ENCODE results near the gene ONECUT3. TPM values are rescaled to one million over a fixed set of nuclear protein-coding genes. Genes with fewer than 3 reads are reported as not detected.

Gene ONECUT3
- total and polyA plus RNA-seq, 10 of the 15 experiments (the other 5 are each of a cell fraction or from before 2014, with no cell fraction given): not detected

DNA sequence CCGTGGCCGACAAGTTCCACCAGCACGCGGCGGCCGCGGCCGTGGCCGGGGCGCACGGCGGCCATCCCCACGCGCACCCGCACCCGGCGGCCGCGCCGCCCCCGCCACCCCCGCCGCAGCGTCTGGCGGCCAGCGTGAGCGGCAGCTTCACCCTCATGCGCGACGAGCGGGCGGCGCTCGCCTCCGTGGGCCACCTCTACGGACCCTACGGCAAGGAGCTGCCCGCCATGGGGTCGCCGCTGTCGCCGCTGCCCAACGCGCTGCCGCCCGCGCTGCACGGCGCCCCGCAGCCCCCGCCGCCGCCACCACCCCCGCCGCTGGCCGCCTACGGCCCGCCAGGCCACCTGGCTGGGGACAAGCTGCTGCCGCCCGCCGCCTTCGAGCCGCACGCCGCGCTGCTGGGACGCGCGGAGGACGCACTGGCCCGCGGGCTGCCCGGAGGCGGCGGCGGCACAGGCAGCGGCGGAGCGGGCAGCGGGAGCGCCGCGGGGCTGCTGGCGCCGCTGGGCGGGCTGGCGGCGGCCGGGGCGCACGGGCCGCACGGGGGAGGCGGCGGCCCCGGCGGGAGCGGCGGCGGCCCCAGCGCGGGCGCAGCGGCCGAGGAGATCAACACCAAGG lies 821 bp downstream of the ONECUT3 start:
- ChIA-PET RAD21 (ENCODE audit: unreplicated experiment) (no interaction called here), SMC1A (ENCODE audit: uncharacterized antibody, unreplicated experiment) (no interaction called here), POLR2A (no interaction called here), CTCF (no interaction called here)
- DNase-seq (ENCODE audit: low read depth, low spot score) (no peak), ATAC-seq (no peak), FAIRE-seq (no peak)
- Histone ChIP-seq H3K27me3 (replicated peaks in 1 of 2; ENCODE audit: control insufficient read depth in 2 of 2, insufficient read depth in 2 of 2, low read length in 1 of 2) (peaks cover 17 to 30% of the 10 kb centered on the region in 2 experiments), H3K79me2 (ENCODE audit: control insufficient read depth, insufficient read depth, low read length) (no peaks in the 10 kb centered on the region), H3K27ac (ENCODE audit: control insufficient read depth, insufficient read depth) (no peak overlapping the region), H3K4me2 (ENCODE audit: control insufficient read depth, insufficient read depth) (no peak overlapping the region), H2AFZ (ENCODE audit: control insufficient read depth, low read depth, low read length) (no peak overlapping the region), H3K4me1 (ENCODE audit: control insufficient read depth, insufficient read depth, low read length) (no peaks in the 10 kb centered on the region), H3K36me3 (ENCODE audit: control insufficient read depth in 2 of 2, insufficient read depth in 2 of 2, low read length in 1 of 2) (no peaks in the 10 kb centered on the region), H3K4me3 (no peak overlapping the region), H4K20me1 (ENCODE audit: control insufficient read depth, insufficient read depth) (no peaks in the 10 kb centered on the region), H3K9ac (ENCODE audit: control insufficient read depth, insufficient read depth, low read length) (no peak overlapping the region), H3K9me3 (replicated peaks; ENCODE audit: control insufficient read depth, insufficient read depth, low read length) (no peaks in the 10 kb centered on the region; the same call in 2 of the 3 replicates)
- TF ChIP-seq WRNIP1 (IDR thresholded peaks at IDR 0.05; ENCODE audit: borderline replicate concordance, low read depth, low read length) (no peak), IKZF1 (conservative IDR thresholded peaks at IDR 0.05) (no peak), SPI1 (IDR thresholded peaks at IDR 0.05; ENCODE audit: borderline replicate concordance, insufficient read depth, low read depth, low read length) (no peak), BACH1 (IDR thresholded peaks at IDR 0.05; ENCODE audit: borderline replicate concordance) (no peak), SMAD1 (IDR thresholded peaks at IDR 0.05; ENCODE audit: low read depth, partially characterized antibody) (no peak), SIX5 (IDR thresholded peaks at IDR 0.05; ENCODE audit: low read depth, low read length, severe bottlenecking) (no peak), BCLAF1 (IDR thresholded peaks at IDR 0.05) (no peak)
- TF ChIP-seq, protein P1, sequence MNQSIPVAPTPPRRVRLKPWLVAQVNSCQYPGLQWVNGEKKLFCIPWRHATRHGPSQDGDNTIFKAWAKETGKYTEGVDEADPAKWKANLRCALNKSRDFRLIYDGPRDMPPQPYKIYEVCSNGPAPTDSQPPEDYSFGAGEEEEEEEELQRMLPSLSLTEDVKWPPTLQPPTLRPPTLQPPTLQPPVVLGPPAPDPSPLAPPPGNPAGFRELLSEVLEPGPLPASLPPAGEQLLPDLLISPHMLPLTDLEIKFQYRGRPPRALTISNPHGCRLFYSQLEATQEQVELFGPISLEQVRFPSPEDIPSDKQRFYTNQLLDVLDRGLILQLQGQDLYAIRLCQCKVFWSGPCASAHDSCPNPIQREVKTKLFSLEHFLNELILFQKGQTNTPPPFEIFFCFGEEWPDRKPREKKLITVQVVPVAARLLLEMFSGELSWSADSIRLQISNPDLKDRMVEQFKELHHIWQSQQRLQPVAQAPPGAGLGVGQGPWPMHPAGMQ (IDR thresholded peaks at IDR 0.05; ENCODE audit: borderline replicate concordance): no peak
- TF ChIP-seq, protein P2, sequence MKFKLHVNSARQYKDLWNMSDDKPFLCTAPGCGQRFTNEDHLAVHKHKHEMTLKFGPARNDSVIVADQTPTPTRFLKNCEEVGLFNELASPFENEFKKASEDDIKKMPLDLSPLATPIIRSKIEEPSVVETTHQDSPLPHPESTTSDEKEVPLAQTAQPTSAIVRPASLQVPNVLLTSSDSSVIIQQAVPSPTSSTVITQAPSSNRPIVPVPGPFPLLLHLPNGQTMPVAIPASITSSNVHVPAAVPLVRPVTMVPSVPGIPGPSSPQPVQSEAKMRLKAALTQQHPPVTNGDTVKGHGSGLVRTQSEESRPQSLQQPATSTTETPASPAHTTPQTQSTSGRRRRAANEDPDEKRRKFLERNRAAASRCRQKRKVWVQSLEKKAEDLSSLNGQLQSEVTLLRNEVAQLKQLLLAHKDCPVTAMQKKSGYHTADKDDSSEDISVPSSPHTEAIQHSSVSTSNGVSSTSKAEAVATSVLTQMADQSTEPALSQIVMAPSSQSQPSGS (IDR thresholded peaks at IDR 0.05; ENCODE audit: low read length): no peak
- TF ChIP-seq, protein P3, sequence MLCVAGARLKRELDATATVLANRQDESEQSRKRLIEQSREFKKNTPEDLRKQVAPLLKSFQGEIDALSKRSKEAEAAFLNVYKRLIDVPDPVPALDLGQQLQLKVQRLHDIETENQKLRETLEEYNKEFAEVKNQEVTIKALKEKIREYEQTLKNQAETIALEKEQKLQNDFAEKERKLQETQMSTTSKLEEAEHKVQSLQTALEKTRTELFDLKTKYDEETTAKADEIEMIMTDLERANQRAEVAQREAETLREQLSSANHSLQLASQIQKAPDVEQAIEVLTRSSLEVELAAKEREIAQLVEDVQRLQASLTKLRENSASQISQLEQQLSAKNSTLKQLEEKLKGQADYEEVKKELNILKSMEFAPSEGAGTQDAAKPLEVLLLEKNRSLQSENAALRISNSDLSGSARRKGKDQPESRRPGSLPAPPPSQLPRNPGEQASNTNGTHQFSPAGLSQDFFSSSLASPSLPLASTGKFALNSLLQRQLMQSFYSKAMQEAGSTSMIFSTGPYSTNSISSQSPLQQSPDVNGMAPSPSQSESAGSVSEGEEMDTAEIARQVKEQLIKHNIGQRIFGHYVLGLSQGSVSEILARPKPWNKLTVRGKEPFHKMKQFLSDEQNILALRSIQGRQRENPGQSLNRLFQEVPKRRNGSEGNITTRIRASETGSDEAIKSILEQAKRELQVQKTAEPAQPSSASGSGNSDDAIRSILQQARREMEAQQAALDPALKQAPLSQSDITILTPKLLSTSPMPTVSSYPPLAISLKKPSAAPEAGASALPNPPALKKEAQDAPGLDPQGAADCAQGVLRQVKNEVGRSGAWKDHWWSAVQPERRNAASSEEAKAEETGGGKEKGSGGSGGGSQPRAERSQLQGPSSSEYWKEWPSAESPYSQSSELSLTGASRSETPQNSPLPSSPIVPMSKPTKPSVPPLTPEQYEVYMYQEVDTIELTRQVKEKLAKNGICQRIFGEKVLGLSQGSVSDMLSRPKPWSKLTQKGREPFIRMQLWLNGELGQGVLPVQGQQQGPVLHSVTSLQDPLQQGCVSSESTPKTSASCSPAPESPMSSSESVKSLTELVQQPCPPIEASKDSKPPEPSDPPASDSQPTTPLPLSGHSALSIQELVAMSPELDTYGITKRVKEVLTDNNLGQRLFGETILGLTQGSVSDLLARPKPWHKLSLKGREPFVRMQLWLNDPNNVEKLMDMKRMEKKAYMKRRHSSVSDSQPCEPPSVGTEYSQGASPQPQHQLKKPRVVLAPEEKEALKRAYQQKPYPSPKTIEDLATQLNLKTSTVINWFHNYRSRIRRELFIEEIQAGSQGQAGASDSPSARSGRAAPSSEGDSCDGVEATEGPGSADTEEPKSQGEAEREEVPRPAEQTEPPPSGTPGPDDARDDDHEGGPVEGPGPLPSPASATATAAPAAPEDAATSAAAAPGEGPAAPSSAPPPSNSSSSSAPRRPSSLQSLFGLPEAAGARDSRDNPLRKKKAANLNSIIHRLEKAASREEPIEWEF (IDR thresholded peaks at IDR 0.05; ENCODE audit: insufficient replicate concordance, low read depth, low read length): no peak
- intact Hi-C loops (cut with micrococcal nuclease; ENCODE audit: unreplicated experiment): no loop called here
- WGBS (ENCODE audit: insufficient coverage, insufficient replicate concordance, low lambda C conversion rate, missing lambda C conversion rate): 14% methylated on average over 7 of the region's 105 CpGs
- no TSS peak for BruUV-seq (replicated peaks)
- in situ Hi-C loops (cut with MboI): no loop called here
